K562 (cell line): Measurements from ENCODE around the gene ITPA. TPM values are rescaled to one million over a fixed set of nuclear protein-coding genes. Genes with fewer than 3 reads are reported as not detected.

Experiments
- HBP1 ChIP-seq: fragments of 450-650 bp; formaldehyde crosslinking; IDR thresholded peaks from 2 replicates; pipeline ENCODE4 v1.4.0; 2022; ENCODE audit warnings: missing genetic modification characterization
- MAX ChIP-seq: sonication (generic); formaldehyde crosslinking; IDR thresholded peaks from 2 replicates; pipeline ENCODE4 v1.9.0; 2022; ENCODE audit warnings: mild to moderate bottlenecking, missing genetic modification reagents
- POLR2G ChIP-seq: fragments of 200-400 bp; formaldehyde crosslinking; IDR thresholded peaks from 2 replicates; pipeline ENCODE4 v1.6.1; 2017; ENCODE audit warnings: low read depth, mild to moderate bottlenecking, antibody characterized with exemption, low read length, moderate library complexity
- ZFP30 ChIP-seq: fragments of 250-450 bp; sonication (Bioruptor Pico); IDR thresholded peaks from 2 replicates; pipeline ENCODE4 v1.8.0; 2022; ENCODE audit warnings: moderate library complexity, mild to moderate bottlenecking, inconsistent platforms, borderline replicate concordance
- polyA plus RNA-seq, 8 experiments: library from polyadenylated mRNA; depleted of rRNA in 4 of 8; stranded (reverse) in 5 of 8; unstranded in 3 of 8; fragments of >200 nt; fragmentation: Nextera tagmentation in 2 of 8; fragmentation: Illumina TruSeq in 1 of 8; extraction: Ambion mirVana in 2 of 8; extraction: Trizol in 1 of 8; gene quantifications; 2 replicates each; pipeline versions ENCODE4 v1.2.1 to v1.2.3, GENCODE V29; 2011 to 2014; ENCODE audit warnings: inconsistent platforms in 1 of 8, missing spikeins in 1 of 8
- total RNA-seq, 7 experiments: library from RNA; depleted of rRNA in 6 of 7; stranded (reverse); fragments of >200 nt in 6 of 7; fragmentation: Illumina TruSeq in 2 of 7; extraction: Trizol in 2 of 7; gene quantifications; 2 replicates each; pipeline versions ENCODE4 v1.2.1 to v1.2.3, GENCODE V29; 2011 to 2021; ENCODE audit warnings: low replicate concordance in 1 of 7
- TF ChIP-seq, protein P1 (sequence below), 2 experiments: IDR thresholded peaks; 2 replicates each; pipeline ENCODE4 v1.6.1; 2011; ENCODE audit warnings: borderline replicate concordance in 1 of 2, control low read depth in 1 of 2, low read depth in 1 of 2, low read length in 1 of 2, mild to moderate bottlenecking in 1 of 2, mixed read lengths in 1 of 2, moderate library complexity in 1 of 2; ENCODE audit not compliant: insufficient read depth in 1 of 2, insufficient read length in 1 of 2, poor library complexity in 1 of 2, severe bottlenecking in 1 of 2; ENCODE audit errors: extremely low read depth in 1 of 2
- TF ChIP-seq, protein P2 (sequence below): sonication (generic); formaldehyde crosslinking; IDR thresholded peaks from 2 replicates; pipeline ENCODE4 v1.8.1; 2023; ENCODE audit warnings: mild to moderate bottlenecking, missing genetic modification reagents, moderate library complexity
- TF ChIP-seq, protein P3 (sequence below): sonication (generic); formaldehyde crosslinking; IDR thresholded peaks from 2 replicates; pipeline ENCODE4 v1.8.0; 2023; ENCODE audit warnings: missing genetic modification reagents, mild to moderate bottlenecking, borderline replicate concordance
- TF ChIP-seq, protein P4 (sequence below): fragments of 450-650 bp; formaldehyde crosslinking; IDR thresholded peaks from 2 replicates; pipeline ENCODE4 v1.4.0; 2022; ENCODE audit warnings: mild to moderate bottlenecking, moderate library complexity

Gene ITPA
- total and polyA plus RNA-seq, 9 of the 15 experiments (the other 6 are each of a cell fraction or from before 2014, with no cell fraction given): 5.0 to 79.7 (median 36.7) TPM

GRCh38 chr20:3203315-3204123 lies 5.8 kb upstream of the ITPA start (continued):
- TF ChIP-seq, protein P1, sequence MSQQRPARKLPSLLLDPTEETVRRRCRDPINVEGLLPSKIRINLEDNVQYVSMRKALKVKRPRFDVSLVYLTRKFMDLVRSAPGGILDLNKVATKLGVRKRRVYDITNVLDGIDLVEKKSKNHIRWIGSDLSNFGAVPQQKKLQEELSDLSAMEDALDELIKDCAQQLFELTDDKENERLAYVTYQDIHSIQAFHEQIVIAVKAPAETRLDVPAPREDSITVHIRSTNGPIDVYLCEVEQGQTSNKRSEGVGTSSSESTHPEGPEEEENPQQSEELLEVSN (IDR thresholded peaks at IDR 0.05; ENCODE audit: borderline replicate concordance in 1 of 2, extremely low read depth in 1 of 2, insufficient read depth in 1 of 2, insufficient read length in 1 of 2, low read depth in 1 of 2, low read length in 1 of 2, poor library complexity in 1 of 2, severe bottlenecking in 1 of 2): peak in 1 of 2 experiments; percentile 54
- TF ChIP-seq, protein P2, sequence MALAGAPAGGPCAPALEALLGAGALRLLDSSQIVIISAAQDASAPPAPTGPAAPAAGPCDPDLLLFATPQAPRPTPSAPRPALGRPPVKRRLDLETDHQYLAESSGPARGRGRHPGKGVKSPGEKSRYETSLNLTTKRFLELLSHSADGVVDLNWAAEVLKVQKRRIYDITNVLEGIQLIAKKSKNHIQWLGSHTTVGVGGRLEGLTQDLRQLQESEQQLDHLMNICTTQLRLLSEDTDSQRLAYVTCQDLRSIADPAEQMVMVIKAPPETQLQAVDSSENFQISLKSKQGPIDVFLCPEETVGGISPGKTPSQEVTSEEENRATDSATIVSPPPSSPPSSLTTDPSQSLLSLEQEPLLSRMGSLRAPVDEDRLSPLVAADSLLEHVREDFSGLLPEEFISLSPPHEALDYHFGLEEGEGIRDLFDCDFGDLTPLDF: no peak
- TF ChIP-seq POLR2G: peak; percentile 39; the same call in 1 of the 2 replicates
- TF ChIP-seq, protein P3, sequence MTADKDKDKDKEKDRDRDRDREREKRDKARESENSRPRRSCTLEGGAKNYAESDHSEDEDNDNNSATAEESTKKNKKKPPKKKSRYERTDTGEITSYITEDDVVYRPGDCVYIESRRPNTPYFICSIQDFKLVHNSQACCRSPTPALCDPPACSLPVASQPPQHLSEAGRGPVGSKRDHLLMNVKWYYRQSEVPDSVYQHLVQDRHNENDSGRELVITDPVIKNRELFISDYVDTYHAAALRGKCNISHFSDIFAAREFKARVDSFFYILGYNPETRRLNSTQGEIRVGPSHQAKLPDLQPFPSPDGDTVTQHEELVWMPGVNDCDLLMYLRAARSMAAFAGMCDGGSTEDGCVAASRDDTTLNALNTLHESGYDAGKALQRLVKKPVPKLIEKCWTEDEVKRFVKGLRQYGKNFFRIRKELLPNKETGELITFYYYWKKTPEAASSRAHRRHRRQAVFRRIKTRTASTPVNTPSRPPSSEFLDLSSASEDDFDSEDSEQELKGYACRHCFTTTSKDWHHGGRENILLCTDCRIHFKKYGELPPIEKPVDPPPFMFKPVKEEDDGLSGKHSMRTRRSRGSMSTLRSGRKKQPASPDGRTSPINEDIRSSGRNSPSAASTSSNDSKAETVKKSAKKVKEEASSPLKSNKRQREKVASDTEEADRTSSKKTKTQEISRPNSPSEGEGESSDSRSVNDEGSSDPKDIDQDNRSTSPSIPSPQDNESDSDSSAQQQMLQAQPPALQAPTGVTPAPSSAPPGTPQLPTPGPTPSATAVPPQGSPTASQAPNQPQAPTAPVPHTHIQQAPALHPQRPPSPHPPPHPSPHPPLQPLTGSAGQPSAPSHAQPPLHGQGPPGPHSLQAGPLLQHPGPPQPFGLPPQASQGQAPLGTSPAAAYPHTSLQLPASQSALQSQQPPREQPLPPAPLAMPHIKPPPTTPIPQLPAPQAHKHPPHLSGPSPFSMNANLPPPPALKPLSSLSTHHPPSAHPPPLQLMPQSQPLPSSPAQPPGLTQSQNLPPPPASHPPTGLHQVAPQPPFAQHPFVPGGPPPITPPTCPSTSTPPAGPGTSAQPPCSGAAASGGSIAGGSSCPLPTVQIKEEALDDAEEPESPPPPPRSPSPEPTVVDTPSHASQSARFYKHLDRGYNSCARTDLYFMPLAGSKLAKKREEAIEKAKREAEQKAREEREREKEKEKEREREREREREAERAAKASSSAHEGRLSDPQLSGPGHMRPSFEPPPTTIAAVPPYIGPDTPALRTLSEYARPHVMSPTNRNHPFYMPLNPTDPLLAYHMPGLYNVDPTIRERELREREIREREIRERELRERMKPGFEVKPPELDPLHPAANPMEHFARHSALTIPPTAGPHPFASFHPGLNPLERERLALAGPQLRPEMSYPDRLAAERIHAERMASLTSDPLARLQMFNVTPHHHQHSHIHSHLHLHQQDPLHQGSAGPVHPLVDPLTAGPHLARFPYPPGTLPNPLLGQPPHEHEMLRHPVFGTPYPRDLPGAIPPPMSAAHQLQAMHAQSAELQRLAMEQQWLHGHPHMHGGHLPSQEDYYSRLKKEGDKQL (CRISPR knock-in tag): 0 out of 2 replicates have a peak, but pooled peaks have one; percentile 22
- TF ChIP-seq, protein P4, sequence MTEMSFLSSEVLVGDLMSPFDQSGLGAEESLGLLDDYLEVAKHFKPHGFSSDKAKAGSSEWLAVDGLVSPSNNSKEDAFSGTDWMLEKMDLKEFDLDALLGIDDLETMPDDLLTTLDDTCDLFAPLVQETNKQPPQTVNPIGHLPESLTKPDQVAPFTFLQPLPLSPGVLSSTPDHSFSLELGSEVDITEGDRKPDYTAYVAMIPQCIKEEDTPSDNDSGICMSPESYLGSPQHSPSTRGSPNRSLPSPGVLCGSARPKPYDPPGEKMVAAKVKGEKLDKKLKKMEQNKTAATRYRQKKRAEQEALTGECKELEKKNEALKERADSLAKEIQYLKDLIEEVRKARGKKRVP (CRISPR knock-in tag): no peak
- 0 out of 2 replicates have a peak, but pooled peaks have one; percentile 15 for TF ChIP-seq MAX (CRISPR knock-in tag)
- no peak for TF ChIP-seq HBP1
- TF ChIP-seq ZFP30 (CRISPR knock-in tag): no peak
